Osteoblast (primary cell): ENCODE results near the gene CSTF3. TPM values are rescaled to one million over a fixed set of nuclear protein-coding genes. Genes with fewer than 3 reads are reported as not detected.

Experiments used
- DNase-seq: peaks from one replicate; pipeline ENCODE4 v3.0.0; 2011; ENCODE audit warnings: low spot score, mixed read lengths; ENCODE audit not compliant: insufficient read length; ENCODE audit errors: missing footprints
- H2AFZ ChIP-seq: 2 replicates; pipeline ENCODE4 v1.6.0; 2011; ENCODE audit warnings: mild to moderate bottlenecking, low read length
- H3K27ac ChIP-seq: 2 replicates; pipeline ENCODE4 v1.5.1; 2011; ENCODE audit warnings: mild to moderate bottlenecking, low read depth, low read length, moderate library complexity
- H3K27me3 ChIP-seq: 2 replicates; pipeline ENCODE4 v1.6.0; 2012; ENCODE audit warnings: mild to moderate bottlenecking, control low read depth, inconsistent platforms, low read length, moderate library complexity; ENCODE audit not compliant: insufficient read depth
- H3K36me3 ChIP-seq: 2 replicates; pipeline ENCODE4 v1.5.1; 2011; ENCODE audit warnings: mild to moderate bottlenecking, low read length, control low read depth, moderate library complexity; ENCODE audit not compliant: insufficient read depth
- H3K4me1 ChIP-seq: 2 replicates; pipeline ENCODE4 v1.5.1; 2011; ENCODE audit warnings: mild to moderate bottlenecking, low read length, control low read depth, moderate library complexity; ENCODE audit not compliant: insufficient read depth
- H3K4me2 ChIP-seq: 2 replicates; pipeline ENCODE4 v1.6.0; 2011; ENCODE audit warnings: mild to moderate bottlenecking, low read length; ENCODE audit not compliant: insufficient read depth
- H3K4me3 ChIP-seq: fragments of 200-600 bp; sonication (generic); 3 replicates; pipeline ENCODE4 v1.5.1; 2012; ENCODE audit warnings: mild to moderate bottlenecking, low read length, inconsistent platforms; ENCODE audit not compliant: insufficient read depth
- H3K79me2 ChIP-seq: 2 replicates; pipeline ENCODE4 v1.6.0; 2012; ENCODE audit warnings: mild to moderate bottlenecking, low read length, control low read depth, inconsistent platforms; ENCODE audit not compliant: insufficient read depth
- H3K9me3 ChIP-seq: 2 replicates; pipeline ENCODE4 v1.5.1; 2011; ENCODE audit warnings: low read depth, low read length, control low read depth
- H4K20me1 ChIP-seq: 2 replicates; pipeline ENCODE4 v1.6.0; 2012; ENCODE audit warnings: mild to moderate bottlenecking, low read length, control low read depth; ENCODE audit not compliant: insufficient read depth
- CTCF ChIP-seq: IDR thresholded peaks from 2 replicates; pipeline ENCODE4 v1.5.1; 2011; ENCODE audit warnings: mild to moderate bottlenecking, low read depth, low read length, moderate library complexity; ENCODE audit errors: extremely low read depth
- total RNA-seq: library from RNA; depleted of rRNA; stranded (reverse); fragments of >200 nt; gene quantifications from 2 replicates; pipeline ENCODE4 v1.2.3, GENCODE V29; 2012

Gene CSTF3
- total RNA-seq, 1 donor: 16.3 TPM

- Histone ChIP-seq H3K9me3 (no peaks in the 10 kb centered on the region), H4K20me1 (no peaks in the 10 kb centered on the region), H2AFZ (no peak overlapping the region), H3K27ac (peak overlapping the region; percentile 89), H3K4me3 (no peak overlapping the region), H3K27me3 (no peaks in the 10 kb centered on the region), H3K79me2 (no peaks in the 10 kb centered on the region), H3K4me2 (no peak overlapping the region), H3K36me3 (peaks cover 47% of the 10 kb centered on the region), H3K4me1 (peaks cover 43% of the 10 kb centered on the region)
- no peak for DNase-seq
- TF ChIP-seq CTCF: no peak
These were observed 99.1 kb downstream of the CSTF3 start for GRCh38 chr11:33062137-33062536.

GRCh38 chr11:33060271-33060670 lies 101.0 kb downstream of the CSTF3 start:
- no peak for DNase-seq
- Histone ChIP-seq H4K20me1 (no peaks in the 10 kb centered on the region), H2AFZ (no peak overlapping the region), H3K9me3 (no peaks in the 10 kb centered on the region), H3K4me3 (no peak overlapping the region), H3K27me3 (no peaks in the 10 kb centered on the region), H3K4me1 (peaks cover 43% of the 10 kb centered on the region), H3K27ac (peak overlapping the region; percentile 89), H3K79me2 (no peaks in the 10 kb centered on the region), H3K4me2 (no peak overlapping the region), H3K36me3 (peaks cover 33% of the 10 kb centered on the region)
- TF ChIP-seq CTCF: no peak

GRCh38 chr11:33059331-33060007 lies 101.8 kb downstream of the CSTF3 start:
- Histone ChIP-seq H3K4me2 (no peak overlapping the region), H3K79me2 (peaks cover 4% of the 10 kb centered on the region), H3K36me3 (peaks cover 40% of the 10 kb centered on the region), H3K4me1 (peaks cover 40% of the 10 kb centered on the region), H3K27me3 (no peaks in the 10 kb centered on the region), H3K27ac (no peak overlapping the region), H3K9me3 (no peaks in the 10 kb centered on the region), H2AFZ (no peak overlapping the region), H3K4me3 (no peak overlapping the region), H4K20me1 (no peaks in the 10 kb centered on the region)
- no peak for TF ChIP-seq CTCF
- DNase-seq: no peak

GRCh38 chr11:33057284-33057683 lies 104.0 kb downstream of the CSTF3 start:
- Histone ChIP-seq H3K4me1 (peaks cover 19% of the 10 kb centered on the region), H3K79me2 (peaks cover 4% of the 10 kb centered on the region), H3K27me3 (no peaks in the 10 kb centered on the region), H3K4me2 (no peak overlapping the region), H3K27ac (no peak overlapping the region), H4K20me1 (no peaks in the 10 kb centered on the region), H3K36me3 (peaks cover 41% of the 10 kb centered on the region), H2AFZ (no peak overlapping the region), H3K4me3 (no peak overlapping the region), H3K9me3 (no peaks in the 10 kb centered on the region)
- no peak for DNase-seq
- no peak for TF ChIP-seq CTCF
